ENCODE results near the gene LTF.
"Not testable (repeated sequence)": the region's sequence is repeated elsewhere in the genome, so short reads cannot be mapped to it uniquely, and the experiment has no call there.

The LTF gene

GRCh38 chr3:46464326-46465195 is at the start of gene LTF:
TSS of gene LTF (minus strand) at chr3:46464905. CDS start at chr3:46464867, 38 bp downstream.
- no peak for DNase-seq

- no peak for DNase-seq
These were observed 47.6 kb upstream of the LTF start for GRCh38 chr3:46512191-46512749.

- DNase-seq = no peak
These were observed 45.0 kb upstream of the LTF start for GRCh38 chr3:46509661-46510187.

- no peak for DNase-seq
These were observed 44.3 kb upstream of the LTF start for GRCh38 chr3:46508850-46509591.

- DNase-seq = no peak
These were observed 41.8 kb upstream of the LTF start for GRCh38 chr3:46506526-46506925.

GRCh38 chr3:46505953-46506352 is 41.2 kb upstream of the LTF start:
- no peak for DNase-seq

- no peak for DNase-seq
These were observed 40.1 kb upstream of the LTF start for GRCh38 chr3:46504789-46505188.

GRCh38 chr3:46503200-46503874 is 38.6 kb upstream of the LTF start:
- DNase-seq = no peak

GRCh38 chr3:46501702-46502101 is 37.0 kb upstream of the LTF start:
- no peak for DNase-seq

- DNase-seq = no peak
These were observed 36.2 kb upstream of the LTF start for GRCh38 chr3:46500656-46501635.

GRCh38 chr3:46498916-46499519 is 34.3 kb upstream of the LTF start:
- no peak for DNase-seq

GRCh38 chr3:46497556-46498265 is 33.0 kb upstream of the LTF start, which contains the start of gene RTP3:
TSS of gene RTP3 (plus strand) at chr3:46497976. CDS start at chr3:46498063, 87 bp downstream.
- DNase-seq = no peak

- DNase-seq = no peak
These were observed 32.2 kb upstream of the LTF start for GRCh38 chr3:46496746-46497555.

GRCh38 chr3:46495901-46496456 is 31.3 kb upstream of the LTF start:
- no peak for DNase-seq

GRCh38 chr3:46494491-46494890 is 29.8 kb upstream of the LTF start:
- not testable (repeated sequence) for DNase-seq

GRCh38 chr3:46492890-46493547 is 28.3 kb upstream of the LTF start:
- no peak for DNase-seq

- no peak for DNase-seq
These were observed 26.7 kb upstream of the LTF start for GRCh38 chr3:46491089-46492070.
